Mesothelial cell of epicardium (in vitro differentiated cells): ENCODE measurements around the gene STAM2. TPM values are rescaled to one million over a fixed set of nuclear protein-coding genes. Genes with fewer than 3 reads are reported as not detected.
"Not testable (repeated sequence)": the region's sequence is repeated elsewhere in the genome, so short reads cannot be mapped to it uniquely, and the experiment has no call there.

ENCODE experiments used
- DNase-seq, 2 experiments: peaks; one replicate each; pipeline ENCODE4 v3.0.0; 2021; ENCODE audit warnings: low spot score in 2 of 2; ENCODE audit not compliant: unreplicated experiment in 2 of 2
- H3K27ac Mint-ChIP-seq: 2 replicates; pipeline ENCODE4 v1.8.0; 2021; ENCODE audit warnings: mixed read lengths
- H3K27me3 Mint-ChIP-seq: 2 replicates; pipeline ENCODE4 v1.8.0; 2021; ENCODE audit warnings: low read depth, mixed read lengths
- H3K36me3 Mint-ChIP-seq: 2 replicates; pipeline ENCODE4 v1.8.0; 2021; ENCODE audit warnings: mixed read lengths
- H3K4me1 Mint-ChIP-seq: 2 replicates; pipeline ENCODE4 v1.8.0; 2021; ENCODE audit warnings: mixed read lengths
- H3K4me3 Mint-ChIP-seq: 2 replicates; pipeline ENCODE4 v1.8.0; 2021; ENCODE audit warnings: mild to moderate bottlenecking, moderate library complexity, mixed read lengths
- H3K9me3 Mint-ChIP-seq: 2 replicates; pipeline ENCODE4 v1.8.0; 2021; ENCODE audit warnings: mixed read lengths
- total RNA-seq: library from RNA; stranded (reverse); gene quantifications from 3 replicates; pipeline ENCODE4 v1.2.1, GENCODE V29; 2021
- TF ChIP-seq, protein P1 (sequence below): fragments of 200-600 bp; sonication (generic); IDR thresholded peaks from one replicate; pipeline ENCODE4 v1.5.0; 2021; ENCODE audit warnings: antibody characterized with exemption; ENCODE audit not compliant: unreplicated experiment

STAM2 gene
- total RNA-seq, 1 donor from 2014 or later = 29.0 TPM

DNA sequence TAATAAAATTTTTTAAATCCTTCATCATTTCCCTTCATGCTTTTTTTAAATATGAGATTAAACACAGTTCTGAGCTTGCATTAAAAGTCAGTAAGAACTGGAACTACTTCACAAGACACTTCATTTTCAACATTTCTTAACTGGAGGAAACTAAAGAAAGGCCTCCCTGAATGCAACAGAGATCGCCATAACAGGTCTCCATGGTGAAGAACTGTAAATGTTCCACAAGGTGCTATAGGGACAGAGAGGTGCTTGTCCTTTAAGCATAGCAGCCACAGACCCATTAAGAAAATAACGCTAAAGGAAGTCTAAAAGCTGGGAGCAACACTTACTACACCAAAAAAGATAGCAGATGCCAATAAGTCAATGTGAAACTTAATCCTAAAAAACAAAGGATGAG, 8.5 kb downstream of the STAM2 start:
- peaks cover 12% of the 10 kb centered on the region for H3K36me3 Mint-ChIP-seq
- TF ChIP-seq, protein P1, sequence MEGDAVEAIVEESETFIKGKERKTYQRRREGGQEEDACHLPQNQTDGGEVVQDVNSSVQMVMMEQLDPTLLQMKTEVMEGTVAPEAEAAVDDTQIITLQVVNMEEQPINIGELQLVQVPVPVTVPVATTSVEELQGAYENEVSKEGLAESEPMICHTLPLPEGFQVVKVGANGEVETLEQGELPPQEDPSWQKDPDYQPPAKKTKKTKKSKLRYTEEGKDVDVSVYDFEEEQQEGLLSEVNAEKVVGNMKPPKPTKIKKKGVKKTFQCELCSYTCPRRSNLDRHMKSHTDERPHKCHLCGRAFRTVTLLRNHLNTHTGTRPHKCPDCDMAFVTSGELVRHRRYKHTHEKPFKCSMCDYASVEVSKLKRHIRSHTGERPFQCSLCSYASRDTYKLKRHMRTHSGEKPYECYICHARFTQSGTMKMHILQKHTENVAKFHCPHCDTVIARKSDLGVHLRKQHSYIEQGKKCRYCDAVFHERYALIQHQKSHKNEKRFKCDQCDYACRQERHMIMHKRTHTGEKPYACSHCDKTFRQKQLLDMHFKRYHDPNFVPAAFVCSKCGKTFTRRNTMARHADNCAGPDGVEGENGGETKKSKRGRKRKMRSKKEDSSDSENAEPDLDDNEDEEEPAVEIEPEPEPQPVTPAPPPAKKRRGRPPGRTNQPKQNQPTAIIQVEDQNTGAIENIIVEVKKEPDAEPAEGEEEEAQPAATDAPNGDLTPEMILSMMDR = no peak
- no peak for DNase-seq
- H3K9me3 Mint-ChIP-seq = peaks cover 11% of the 10 kb centered on the region
- H3K27me3 Mint-ChIP-seq = no peaks in the 10 kb centered on the region
- peak overlapping the region; percentile 39 for H3K27ac Mint-ChIP-seq
- H3K4me1 Mint-ChIP-seq = peaks cover 18% of the 10 kb centered on the region
- H3K4me3 Mint-ChIP-seq = no peak overlapping the region

DNA sequence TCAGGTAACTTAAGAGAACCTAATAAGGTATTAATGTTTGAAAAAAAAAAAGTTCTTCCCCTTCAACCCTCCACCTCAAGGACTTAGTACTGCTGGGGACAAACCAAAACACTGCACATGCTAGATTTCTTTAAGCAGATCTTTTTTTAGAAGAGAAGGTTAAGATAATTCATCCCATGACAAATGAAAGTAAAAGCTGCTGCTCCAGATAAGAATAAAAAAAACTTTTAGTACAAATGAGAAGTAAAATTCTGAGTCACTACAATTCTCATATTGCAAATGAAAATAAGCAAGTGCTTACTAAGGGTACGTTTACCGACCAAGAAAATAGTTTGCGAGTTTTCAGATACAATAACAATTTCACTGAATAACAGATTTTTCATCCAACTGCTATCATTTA, 8.9 kb downstream of the STAM2 start:
- Mint-ChIP-seq H3K27ac (no peak overlapping the region), H3K4me1 (peaks cover 14% of the 10 kb centered on the region), H3K27me3 (no peaks in the 10 kb centered on the region), H3K4me3 (no peak overlapping the region), H3K36me3 (peaks cover 14% of the 10 kb centered on the region), H3K9me3 (peaks cover 12% of the 10 kb centered on the region)
- TF ChIP-seq, protein P1 = no peak
- DNase-seq = no peak

DNA sequence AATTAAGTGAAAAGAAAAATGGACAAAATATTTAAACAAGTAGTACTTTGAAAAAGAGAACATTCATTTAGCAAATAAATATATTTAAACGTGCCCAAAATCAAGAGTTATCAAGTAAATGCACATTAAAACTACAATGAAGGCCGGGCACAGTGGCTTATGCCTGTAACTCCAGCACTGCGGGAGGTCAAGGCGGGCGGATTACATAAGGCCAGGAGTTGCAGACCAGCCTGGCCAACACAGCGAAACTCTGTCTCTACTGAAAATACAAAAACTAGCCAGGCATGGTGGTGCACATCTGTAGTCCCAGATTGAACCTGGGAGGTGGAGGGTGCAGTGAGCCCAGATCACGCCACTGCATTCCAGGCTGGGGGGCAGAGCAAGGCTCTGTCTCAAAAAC, 9.8 kb downstream of the STAM2 start:
- peaks cover 11% of the 10 kb centered on the region for H3K4me1 Mint-ChIP-seq
- TF ChIP-seq, protein P1 = no peak
- no peak for DNase-seq
- H3K27me3 Mint-ChIP-seq = no peaks in the 10 kb centered on the region
- H3K36me3 Mint-ChIP-seq = peaks cover 17% of the 10 kb centered on the region
- H3K9me3 Mint-ChIP-seq = peaks cover 15% of the 10 kb centered on the region
- no peak overlapping the region for H3K4me3 Mint-ChIP-seq
- no peak overlapping the region for H3K27ac Mint-ChIP-seq

DNA sequence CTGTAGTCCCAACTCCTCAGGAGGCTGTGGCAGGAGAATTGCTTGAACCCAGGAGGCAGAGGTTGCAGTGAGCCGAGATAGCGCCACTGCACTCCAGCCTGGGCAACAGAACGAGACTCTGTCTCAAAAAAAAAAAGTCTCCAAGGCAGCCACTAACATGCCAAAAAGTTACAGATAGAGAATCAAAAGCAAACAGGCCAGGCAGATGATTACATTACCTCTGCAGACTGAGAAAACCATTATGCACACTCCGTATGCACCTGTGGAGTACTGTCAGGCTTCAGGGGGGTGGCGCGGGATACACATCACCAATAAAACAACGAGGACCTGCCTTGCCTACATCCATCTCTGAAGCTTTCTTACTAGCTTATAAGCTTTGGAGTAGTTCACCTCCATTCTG, 10.3 kb downstream of the STAM2 start:
- H3K9me3 Mint-ChIP-seq = peaks cover 15% of the 10 kb centered on the region
- H3K36me3 Mint-ChIP-seq = peaks cover 17% of the 10 kb centered on the region
- no peaks in the 10 kb centered on the region for H3K27me3 Mint-ChIP-seq
- H3K4me3 Mint-ChIP-seq = no peak overlapping the region
- H3K4me1 Mint-ChIP-seq = peaks cover 11% of the 10 kb centered on the region
- DNase-seq = no peak
- no peak overlapping the region for H3K27ac Mint-ChIP-seq
- TF ChIP-seq, protein P1 = no peak

DNA sequence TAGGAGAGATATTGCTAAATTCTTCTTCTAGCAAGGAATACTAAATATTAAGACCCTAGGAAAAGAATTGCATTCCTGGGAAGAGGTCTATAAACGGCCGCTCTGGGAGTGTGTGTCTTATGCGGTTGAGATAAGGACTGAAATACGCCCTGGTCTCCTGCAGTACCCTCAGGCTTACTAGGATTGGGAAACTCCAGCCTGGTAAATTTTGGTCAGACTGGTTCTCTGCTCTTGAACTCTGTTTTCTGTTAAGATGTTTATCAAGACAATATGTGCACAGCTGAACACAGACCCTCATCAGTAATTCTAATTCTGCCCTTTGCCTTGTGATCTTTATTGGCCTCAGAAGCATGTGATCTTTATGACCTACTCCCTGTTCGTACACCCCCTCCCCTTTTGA, 11.9 kb downstream of the STAM2 start:
- DNase-seq, H3K27ac Mint-ChIP-seq, H3K27me3 Mint-ChIP-seq, H3K4me3 Mint-ChIP-seq: not testable (repeated sequence)
- Mint-ChIP-seq H3K9me3 (peaks cover 15% of the 10 kb centered on the region), H3K4me1 (peaks cover 11% of the 10 kb centered on the region), H3K36me3 (peaks cover 20% of the 10 kb centered on the region)

DNA sequence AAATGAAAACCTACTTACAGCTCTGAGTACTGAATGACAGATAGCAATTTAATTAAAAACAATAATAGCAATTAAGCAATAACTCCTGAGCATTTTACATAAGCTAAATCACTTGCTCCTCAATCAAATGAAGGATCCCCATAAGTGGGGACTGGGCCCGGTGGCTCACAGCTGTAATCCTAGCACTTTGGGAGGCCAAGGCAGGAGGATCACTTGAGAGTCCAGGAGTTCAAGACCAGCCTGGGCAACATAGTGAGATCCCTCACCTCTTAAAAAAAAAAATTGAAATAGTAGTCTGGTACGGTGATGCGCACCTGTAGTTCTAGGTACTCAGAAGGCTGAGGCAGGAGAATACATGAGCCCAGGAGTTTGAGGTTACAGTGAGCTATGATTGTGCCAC, 13.4 kb downstream of the STAM2 start:
- DNase-seq = no peak
- Mint-ChIP-seq H3K4me1 (peaks cover 10% of the 10 kb centered on the region), H3K27ac (no peak overlapping the region), H3K4me3 (no peak overlapping the region), H3K27me3 (no peaks in the 10 kb centered on the region), H3K36me3 (peaks cover 29% of the 10 kb centered on the region), H3K9me3 (peaks cover 24% of the 10 kb centered on the region)
- TF ChIP-seq, protein P1 = no peak
